Right atrium auricular region (tissue), 2 donors: ENCODE data around the gene DOCK9. TPM values are rescaled to one million over a fixed set of nuclear protein-coding genes. Genes with fewer than 3 reads are reported as not detected.

ENCODE experiments used
- DNase-seq: peaks from one replicate; pipeline ENCODE4 v3.0.0-alpha.2; 2019; ENCODE audit warnings: low spot score
- H3K27ac ChIP-seq, 2 donors: fragments of 200-600 bp; sonication (generic); 1 replicate in 1 of 2; 2 replicates in 1 of 2; pipeline ENCODE4 v1.5.1; 2016 to 2019
- H3K27me3 ChIP-seq, 2 donors: fragments of 200-600 bp; sonication (generic); one replicate each; pipeline versions ENCODE4 v1.5.1 to v1.6.0; 2017 to 2019
- H3K36me3 ChIP-seq: fragments of 200-600 bp; sonication (generic); one replicate; pipeline ENCODE4 v1.5.1; 2016
- H3K4me1 ChIP-seq, 2 donors: fragments of 200-600 bp; sonication (generic); one replicate each; pipeline versions ENCODE4 v1.5.1 to v1.6.0; 2017 to 2019
- H3K4me3 ChIP-seq, 2 donors: fragments of 200-600 bp; sonication (generic); 1 replicate in 1 of 2; 2 replicates in 1 of 2; pipeline ENCODE4 v1.5.1; 2017 to 2019; ENCODE audit warnings: mild to moderate bottlenecking in 1 of 2, moderate library complexity in 1 of 2
- H3K9me3 ChIP-seq, 2 donors: fragments of 200-600 bp; sonication (generic); one replicate each; pipeline ENCODE4 v1.5.1; 2019
- CTCF ChIP-seq, 2 donors: fragments of 200-600 bp; sonication (generic); IDR thresholded peaks; one replicate each; pipeline ENCODE4 v1.5.1; 2019; ENCODE audit warnings: antibody characterized with exemption in 2 of 2
- total RNA-seq, 2 donors: library from RNA; depleted of rRNA; stranded (reverse); fragments of >200 nt; gene quantifications; one replicate each; pipeline ENCODE4 v1.1.0, GENCODE V29; 2016

DOCK9 gene
- total RNA-seq, 2 donors from 2014 or later: 79.6 to 80.5 TPM

- no peak for DNase-seq
- Histone ChIP-seq H3K9me3 (no peaks in the 10 kb centered on the region), H3K4me3 (no peak overlapping the region), H3K36me3 (peaks cover 14% of the 10 kb centered on the region), H3K27me3 (no peaks in the 10 kb centered on the region), H3K4me1 (peaks cover 0 to 1% of the 10 kb centered on the region in 2 donors), H3K27ac (no peak overlapping the region)
- no peak for TF ChIP-seq CTCF (IDR thresholded peaks at IDR 0.05)
These were observed 140.0 kb downstream of the DOCK9 start for GRCh38 chr13:98837896-98838295.

GRCh38 chr13:98835156-98835555 is 142.7 kb downstream of the DOCK9 start:
- H3K36me3 ChIP-seq: peaks cover 19% of the 10 kb centered on the region
- no peak for TF ChIP-seq CTCF (IDR thresholded peaks at IDR 0.05)

GRCh38 chr13:98834254-98834960 is 143.5 kb downstream of the DOCK9 start:
- no peak for DNase-seq
- no peaks in the 10 kb centered on the region for H3K4me1 ChIP-seq
- TF ChIP-seq CTCF (IDR thresholded peaks at IDR 0.05): no peak
- H3K36me3 ChIP-seq: peaks cover 24% of the 10 kb centered on the region
- no peak overlapping the region for H3K4me3 ChIP-seq
- no peak overlapping the region for H3K27ac ChIP-seq
- H3K9me3 ChIP-seq: no peaks in the 10 kb centered on the region
- no peaks in the 10 kb centered on the region for H3K27me3 ChIP-seq

More at GRCh38 chr13:98835156-98835555, 142.7 kb downstream of the DOCK9 start:
- Histone ChIP-seq H3K4me1 (no peaks in the 10 kb centered on the region), H3K27ac (no peak overlapping the region), H3K27me3 (no peaks in the 10 kb centered on the region), H3K4me3 (no peak overlapping the region), H3K9me3 (no peaks in the 10 kb centered on the region)
- no peak for DNase-seq

- Histone ChIP-seq H3K4me3 (no peak overlapping the region), H3K36me3 (peaks cover 28% of the 10 kb centered on the region), H3K27me3 (no peaks in the 10 kb centered on the region), H3K4me1 (peaks cover 0 to 3% of the 10 kb centered on the region in 2 donors), H3K27ac (no peak overlapping the region), H3K9me3 (no peaks in the 10 kb centered on the region)
- no peak for TF ChIP-seq CTCF (IDR thresholded peaks at IDR 0.05)
- no peak for DNase-seq
These were observed 146.6 kb downstream of the DOCK9 start for GRCh38 chr13:98831236-98831635.

- H3K4me3 ChIP-seq: no peak overlapping the region
- no peak overlapping the region for H3K27ac ChIP-seq
- H3K36me3 ChIP-seq: peaks cover 25% of the 10 kb centered on the region
- H3K27me3 ChIP-seq: no peaks in the 10 kb centered on the region
- H3K4me1 ChIP-seq: peaks cover 0 to 10% of the 10 kb centered on the region in 2 donors
- no peak for DNase-seq
- H3K9me3 ChIP-seq: no peaks in the 10 kb centered on the region
- no peak for TF ChIP-seq CTCF (IDR thresholded peaks at IDR 0.05)
These were observed 148.3 kb downstream of the DOCK9 start for GRCh38 chr13:98829541-98829940.

- no peaks in the 10 kb centered on the region for H3K27me3 ChIP-seq
- no peaks in the 10 kb centered on the region for H3K9me3 ChIP-seq
- peaks cover 25% of the 10 kb centered on the region for H3K36me3 ChIP-seq
- no peak for DNase-seq
- peaks cover 0 to 14% of the 10 kb centered on the region in 2 donors for H3K4me1 ChIP-seq
- H3K4me3 ChIP-seq: no peak overlapping the region
- no peak overlapping the region for H3K27ac ChIP-seq
- no peak for TF ChIP-seq CTCF (IDR thresholded peaks at IDR 0.05)
These were observed 149.2 kb downstream of the DOCK9 start for GRCh38 chr13:98828614-98829013.
